ENCODE data around the gene MAP4. TPM values are rescaled to one million over a fixed set of nuclear protein-coding genes. Genes with fewer than 3 reads are reported as not detected.
A peak's percentile ranks its signal among the peaks of the same experiment; 100 is the strongest.

The MAP4 gene
- total and polyA plus RNA-seq, 2 of the 13 experiments (the other 11 are each of a cell fraction or from before 2014, with no cell fraction given): 33.1 to 38.7 TPM

GRCh38 chr3:47954567-47954966, 61.6 kb downstream of the MAP4 start (continued):
- TF ChIP-seq HIC2 (CRISPR knock-in tag; IDR thresholded peaks at IDR 0.05; ENCODE audit: low read depth) (no peak), ARID5B (CRISPR knock-in tag; IDR thresholded peaks at IDR 0.05) (peak; percentile 84; the same call in 1 of the 2 replicates), ETS1 (CRISPR knock-in tag; IDR thresholded peaks at IDR 0.05) (no peak), NPAS2 (CRISPR knock-in tag; IDR thresholded peaks at IDR 0.05; ENCODE audit: borderline replicate concordance) (no peak), ATF7 (IDR thresholded peaks at IDR 0.05) (no peak), ATF7 (CRISPR knock-in tag; IDR thresholded peaks at IDR 0.05) (no peak), ZNF367 (CRISPR knock-in tag; IDR thresholded peaks at IDR 0.05; ENCODE audit: borderline replicate concordance) (no peak), ZBTB21 (CRISPR knock-in tag; IDR thresholded peaks at IDR 0.05) (no peak), THAP9 (CRISPR knock-in tag; IDR thresholded peaks at IDR 0.05; ENCODE audit: borderline replicate concordance) (no peak), GRHL1 (CRISPR knock-in tag; conservative IDR thresholded peaks at IDR 0.05) (no peak), TRIM24 (CRISPR knock-in tag; IDR thresholded peaks at IDR 0.05) (no peak), SRSF9 (IDR thresholded peaks at IDR 0.05; ENCODE audit: borderline replicate concordance, insufficient read depth, low read depth, low read length, poor library complexity, severe bottlenecking) (no peak), TAF15 (IDR thresholded peaks at IDR 0.05; ENCODE audit: low read depth, low read length, poor library complexity, severe bottlenecking) (no peak), HINFP (CRISPR knock-in tag; IDR thresholded peaks at IDR 0.05; ENCODE audit: low read depth) (no peak)
